K562 (cell line): ENCODE data around the gene P3H4. TPM values are rescaled to one million over a fixed set of nuclear protein-coding genes. Genes with fewer than 3 reads are reported as not detected.

ENCODE experiments used
- AFF4 ChIP-seq: sonication (generic); formaldehyde crosslinking; IDR thresholded peaks from 2 replicates; pipeline ENCODE4 v1.8.0; 2023; ENCODE audit warnings: mild to moderate bottlenecking, missing genetic modification reagents
- CBFA2T3 ChIP-seq: fragments of 450-650 bp; IDR thresholded peaks from 2 replicates; pipeline ENCODE4 v1.6.1; 2017
- CBX1 ChIP-seq: sonication (generic); IDR thresholded peaks from 2 replicates; pipeline ENCODE4 v1.6.1; 2016; ENCODE audit warnings: antibody characterized with exemption, low read depth, mild to moderate bottlenecking
- ERF ChIP-seq: fragments of 450-650 bp; formaldehyde crosslinking; IDR thresholded peaks from 2 replicates; pipeline ENCODE4 v1.4.0; 2020; ENCODE audit warnings: mild to moderate bottlenecking, mixed read lengths
- MBD2 ChIP-seq: sonication (generic); IDR thresholded peaks from 2 replicates; pipeline ENCODE4 v1.6.1; 2016; ENCODE audit warnings: low read depth, borderline replicate concordance
- NCOA6 ChIP-seq: fragments of 450-650 bp; IDR thresholded peaks from 2 replicates; pipeline ENCODE4 v1.6.1; 2017; ENCODE audit warnings: mild to moderate bottlenecking
- SRF ChIP-seq, 2 experiments: fragments of 250-450, 450-650 bp in 1 of 2; sonication (Bioruptor Pico) in 1 of 2; sonication (generic) in 1 of 2; formaldehyde crosslinking; IDR thresholded peaks; 2 replicates each; pipeline versions ENCODE4 v1.5.0 to v1.5.1; 2020 to 2022; ENCODE audit warnings: mild to moderate bottlenecking in 1 of 2, missing genetic modification reagents in 1 of 2
- TAF9B ChIP-seq: fragments of 450-650 bp; IDR thresholded peaks from 2 replicates; pipeline ENCODE4 v1.6.1; 2018; ENCODE audit warnings: mild to moderate bottlenecking; ENCODE audit not compliant: partially characterized antibody
- ZNF655 ChIP-seq: fragments of 250-450 bp; sonication (Bioruptor Pico); IDR thresholded peaks from 2 replicates; pipeline ENCODE4 v1.5.0; 2021
- ZSCAN29 ChIP-seq: fragments of 450-650 bp; IDR thresholded peaks from 2 replicates; pipeline ENCODE4 v1.6.1; 2017
- polyA plus RNA-seq, 8 experiments: library from polyadenylated mRNA; depleted of rRNA in 4 of 8; stranded (reverse) in 5 of 8; unstranded in 3 of 8; fragments of >200 nt; fragmentation: Nextera tagmentation in 2 of 8; fragmentation: Illumina TruSeq in 1 of 8; extraction: Ambion mirVana in 2 of 8; extraction: Trizol in 1 of 8; gene quantifications; 2 replicates each; pipeline versions ENCODE4 v1.2.1 to v1.2.3, GENCODE V29; 2011 to 2014; ENCODE audit warnings: inconsistent platforms in 1 of 8, missing spikeins in 1 of 8
- total RNA-seq, 7 experiments: library from RNA; depleted of rRNA in 6 of 7; stranded (reverse); fragments of >200 nt in 6 of 7; fragmentation: Illumina TruSeq in 2 of 7; extraction: Trizol in 2 of 7; gene quantifications; 2 replicates each; pipeline versions ENCODE4 v1.2.1 to v1.2.3, GENCODE V29; 2011 to 2021; ENCODE audit warnings: low replicate concordance in 1 of 7
- TF ChIP-seq, protein P1 (sequence below): fragments of 250-450 bp; sonication (Bioruptor Pico); IDR thresholded peaks from 2 replicates; pipeline ENCODE4 v1.4.0; 2020; ENCODE audit warnings: mild to moderate bottlenecking, moderate library complexity
- TF ChIP-seq, protein P2 (sequence below): fragments of 250-450 bp; sonication (Bioruptor Pico); IDR thresholded peaks from 2 replicates; pipeline ENCODE4 v1.8.0; 2021; ENCODE audit warnings: borderline replicate concordance, mild to moderate bottlenecking, moderate library complexity; ENCODE audit not compliant: poor library complexity, severe bottlenecking

P3H4 gene
- total and polyA plus RNA-seq, 9 of the 15 experiments (the other 6 are each of a cell fraction or from before 2014, with no cell fraction given), result 0.10 to 3.7 (median 1.0) TPM

DNA sequence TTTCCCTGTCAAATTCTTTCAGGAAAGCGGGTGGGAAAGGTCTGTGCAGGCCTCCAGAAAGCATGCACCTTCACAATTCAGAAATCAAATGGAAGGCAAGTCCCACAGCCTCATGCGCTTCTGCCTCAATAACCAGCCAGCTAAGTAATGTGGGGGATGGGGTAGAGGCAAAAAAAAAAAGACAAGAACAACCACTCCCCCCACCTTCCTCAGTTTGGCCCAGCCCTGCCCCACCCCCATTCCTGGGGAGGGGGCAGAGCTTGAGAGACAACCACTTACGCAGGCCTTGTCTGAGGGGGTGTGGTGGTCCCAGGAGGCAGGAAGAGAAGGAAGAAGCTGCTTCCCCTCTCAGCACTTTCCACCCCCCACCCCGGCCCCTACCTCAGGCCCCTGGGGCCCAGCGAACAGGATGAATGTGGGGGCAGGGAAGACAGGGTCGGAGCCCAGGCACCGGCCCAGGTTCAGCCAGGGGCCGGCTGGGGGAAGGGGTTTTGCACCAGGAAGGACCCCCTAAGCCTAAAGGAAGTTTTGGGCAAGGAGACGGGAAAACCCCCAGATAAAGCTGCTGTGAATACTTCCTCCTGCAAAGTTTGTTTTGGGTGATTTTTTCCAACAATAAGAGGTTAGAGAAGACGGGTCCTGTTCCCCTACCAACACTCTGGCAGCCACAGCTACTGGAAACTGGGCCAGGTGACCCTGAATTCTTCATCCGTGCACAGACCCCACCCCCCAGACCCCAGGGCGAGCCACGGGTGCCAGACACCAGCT is 26.5 kb downstream of the P3H4 start (continued):
- TF ChIP-seq, protein P1, sequence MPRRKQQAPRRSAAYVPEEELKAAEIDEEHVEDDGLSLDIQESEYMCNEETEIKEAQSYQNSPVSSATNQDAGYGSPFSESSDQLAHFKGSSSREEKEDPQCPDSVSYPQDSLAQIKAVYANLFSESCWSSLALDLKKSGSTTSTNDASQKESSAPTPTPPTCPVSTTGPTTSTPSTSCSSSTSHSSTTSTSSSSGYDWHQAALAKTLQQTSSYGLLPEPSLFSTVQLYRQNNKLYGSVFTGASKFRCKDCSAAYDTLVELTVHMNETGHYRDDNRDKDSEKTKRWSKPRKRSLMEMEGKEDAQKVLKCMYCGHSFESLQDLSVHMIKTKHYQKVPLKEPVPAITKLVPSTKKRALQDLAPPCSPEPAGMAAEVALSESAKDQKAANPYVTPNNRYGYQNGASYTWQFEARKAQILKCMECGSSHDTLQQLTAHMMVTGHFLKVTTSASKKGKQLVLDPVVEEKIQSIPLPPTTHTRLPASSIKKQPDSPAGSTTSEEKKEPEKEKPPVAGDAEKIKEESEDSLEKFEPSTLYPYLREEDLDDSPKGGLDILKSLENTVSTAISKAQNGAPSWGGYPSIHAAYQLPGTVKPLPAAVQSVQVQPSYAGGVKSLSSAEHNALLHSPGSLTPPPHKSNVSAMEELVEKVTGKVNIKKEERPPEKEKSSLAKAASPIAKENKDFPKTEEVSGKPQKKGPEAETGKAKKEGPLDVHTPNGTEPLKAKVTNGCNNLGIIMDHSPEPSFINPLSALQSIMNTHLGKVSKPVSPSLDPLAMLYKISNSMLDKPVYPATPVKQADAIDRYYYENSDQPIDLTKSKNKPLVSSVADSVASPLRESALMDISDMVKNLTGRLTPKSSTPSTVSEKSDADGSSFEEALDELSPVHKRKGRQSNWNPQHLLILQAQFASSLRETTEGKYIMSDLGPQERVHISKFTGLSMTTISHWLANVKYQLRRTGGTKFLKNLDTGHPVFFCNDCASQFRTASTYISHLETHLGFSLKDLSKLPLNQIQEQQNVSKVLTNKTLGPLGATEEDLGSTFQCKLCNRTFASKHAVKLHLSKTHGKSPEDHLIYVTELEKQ, result no peak
- no peak for TF ChIP-seq NCOA6
- TF ChIP-seq SRF (CRISPR knock-in tag; IDR thresholded peaks at IDR 0.05), result no peak
- TF ChIP-seq, protein P2, sequence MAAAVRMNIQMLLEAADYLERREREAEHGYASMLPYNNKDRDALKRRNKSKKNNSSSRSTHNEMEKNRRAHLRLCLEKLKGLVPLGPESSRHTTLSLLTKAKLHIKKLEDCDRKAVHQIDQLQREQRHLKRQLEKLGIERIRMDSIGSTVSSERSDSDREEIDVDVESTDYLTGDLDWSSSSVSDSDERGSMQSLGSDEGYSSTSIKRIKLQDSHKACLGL (CRISPR knock-in tag), result no peak
- TF ChIP-seq MBD2, result no peak
- no peak for TF ChIP-seq CBFA2T3
- no peak for TF ChIP-seq TAF9B
- no peak for TF ChIP-seq ERF (CRISPR knock-in tag)
- peak; percentile 32; the same call in 1 of the 2 replicates for TF ChIP-seq CBX1
- TF ChIP-seq ZSCAN29, result no peak
- no peak for TF ChIP-seq ZNF655 (CRISPR knock-in tag)
- no peak for TF ChIP-seq AFF4 (CRISPR knock-in tag)
